ENCODE results near the gene NSRP1.

- TF ChIP-seq CTCF (IDR thresholded peaks at IDR 0.05; ENCODE audit: low read depth, low read length, poor library complexity, severe bottlenecking) (no peak), EZH2phosphoT487 (IDR thresholded peaks at IDR 0.05; ENCODE audit: borderline replicate concordance, low read length) (no peak)
Observed at GRCh38 chr17:30130121-30130520, 13.5 kb downstream of the NSRP1 start.

Measured in DOHH2 (cell line).